ENCODE data around the gene RYR1. TPM values are rescaled to one million over a fixed set of nuclear protein-coding genes. Genes with fewer than 3 reads are reported as not detected.
"Not testable (repeated sequence)": the region's sequence is repeated elsewhere in the genome, so short reads cannot be mapped to it uniquely, and the experiment has no call there.

The RYR1 gene
- total RNA-seq, 1 donor from 2014 or later: 3.8 TPM

GRCh38 chr19:38405276-38405675, 28.2 kb upstream of the RYR1 start:
- peak overlapping the region; percentile 23 for H3K27ac Mint-ChIP-seq
- intact Hi-C loops (cut with micrococcal nuclease): no loop called here
- H3K9me3 Mint-ChIP-seq: no peaks in the 10 kb centered on the region
- H3K36me3 Mint-ChIP-seq (ENCODE audit: low read depth): peaks cover 8% of the 10 kb centered on the region
- H3K27me3 Mint-ChIP-seq (ENCODE audit: insufficient read depth): no peaks in the 10 kb centered on the region
- no peak for DNase-seq (ENCODE audit: low spot score)
- H3K4me1 Mint-ChIP-seq (ENCODE audit: low read depth): peaks cover 21% of the 10 kb centered on the region
- H3K4me3 Mint-ChIP-seq: peak overlapping the region; percentile 64

GRCh38 chr19:38409631-38410133, 23.8 kb upstream of the RYR1 start:
- intact Hi-C loops (cut with micrococcal nuclease): no loop called here
- Mint-ChIP-seq H3K27me3 (ENCODE audit: insufficient read depth) (no peaks in the 10 kb centered on the region), H3K36me3 (ENCODE audit: low read depth) (peaks cover 8% of the 10 kb centered on the region), H3K4me1 (ENCODE audit: low read depth) (peaks cover 7% of the 10 kb centered on the region), H3K4me3 (no peak overlapping the region), H3K9me3 (no peaks in the 10 kb centered on the region), H3K27ac (no peak overlapping the region)
- DNase-seq (ENCODE audit: low spot score): no peak

- H3K27me3 Mint-ChIP-seq (ENCODE audit: insufficient read depth); H3K4me1 Mint-ChIP-seq (ENCODE audit: low read depth); H3K9me3 Mint-ChIP-seq; H3K36me3 Mint-ChIP-seq (ENCODE audit: low read depth); intact Hi-C loops (cut with micrococcal nuclease); H3K27ac Mint-ChIP-seq; H3K4me3 Mint-ChIP-seq; DNase-seq (ENCODE audit: low spot score): not testable (repeated sequence)
Measured at GRCh38 chr19:38410407-38410806, 23.1 kb upstream of the RYR1 start.

GRCh38 chr19:38411041-38411712, 22.3 kb upstream of the RYR1 start:
- DNase-seq (ENCODE audit: low spot score): no peak
- intact Hi-C loops (cut with micrococcal nuclease): no loop called here
- H3K27ac Mint-ChIP-seq: no peak overlapping the region
- no peaks in the 10 kb centered on the region for H3K4me1 Mint-ChIP-seq (ENCODE audit: low read depth)
- no peak overlapping the region for H3K4me3 Mint-ChIP-seq
- no peaks in the 10 kb centered on the region for H3K27me3 Mint-ChIP-seq (ENCODE audit: insufficient read depth)
- no peaks in the 10 kb centered on the region for H3K9me3 Mint-ChIP-seq
- H3K36me3 Mint-ChIP-seq (ENCODE audit: low read depth): peaks cover 4% of the 10 kb centered on the region

- H3K4me3 Mint-ChIP-seq; DNase-seq (ENCODE audit: low spot score); H3K36me3 Mint-ChIP-seq (ENCODE audit: low read depth); H3K27ac Mint-ChIP-seq; H3K4me1 Mint-ChIP-seq (ENCODE audit: low read depth); H3K27me3 Mint-ChIP-seq (ENCODE audit: insufficient read depth); H3K9me3 Mint-ChIP-seq; intact Hi-C loops (cut with micrococcal nuclease): not testable (repeated sequence)
Measured at GRCh38 chr19:38411898-38412297, 21.6 kb upstream of the RYR1 start.

GRCh38 chr19:38412491-38412890, 21.0 kb upstream of the RYR1 start:
- peaks cover 10% of the 10 kb centered on the region for H3K4me1 Mint-ChIP-seq (ENCODE audit: low read depth)
- H3K9me3 Mint-ChIP-seq: no peaks in the 10 kb centered on the region
- H3K4me3 Mint-ChIP-seq: no peak overlapping the region
- no peak overlapping the region for H3K27ac Mint-ChIP-seq
- intact Hi-C loops (cut with micrococcal nuclease): no loop called here
- no peaks in the 10 kb centered on the region for H3K27me3 Mint-ChIP-seq (ENCODE audit: insufficient read depth)
- no peaks in the 10 kb centered on the region for H3K36me3 Mint-ChIP-seq (ENCODE audit: low read depth)
- no peak for DNase-seq (ENCODE audit: low spot score)

- Mint-ChIP-seq H3K4me3 (no peak overlapping the region), H3K27me3 (ENCODE audit: insufficient read depth) (no peaks in the 10 kb centered on the region), H3K9me3 (no peaks in the 10 kb centered on the region), H3K27ac (no peak overlapping the region), H3K36me3 (ENCODE audit: low read depth) (no peaks in the 10 kb centered on the region), H3K4me1 (ENCODE audit: low read depth) (peaks cover 15% of the 10 kb centered on the region)
- DNase-seq (ENCODE audit: low spot score): no peak
- intact Hi-C loops (cut with micrococcal nuclease): no loop called here
Measured at GRCh38 chr19:38412961-38413360, 20.5 kb upstream of the RYR1 start.

GRCh38 chr19:38413416-38413815, 20.1 kb upstream of the RYR1 start:
- Mint-ChIP-seq H3K27ac (no peak overlapping the region), H3K4me3 (no peak overlapping the region), H3K36me3 (ENCODE audit: low read depth) (no peaks in the 10 kb centered on the region), H3K4me1 (ENCODE audit: low read depth) (peaks cover 18% of the 10 kb centered on the region), H3K9me3 (no peaks in the 10 kb centered on the region), H3K27me3 (ENCODE audit: insufficient read depth) (no peaks in the 10 kb centered on the region)
- intact Hi-C loops (cut with micrococcal nuclease): no loop called here
- DNase-seq (ENCODE audit: low spot score): no peak

- intact Hi-C loops (cut with micrococcal nuclease): loop anchor here (1.0 kb wide), 1 partner anchor 14 kb away; the partner anchor contains the start of gene FAM98C
- DNase-seq (ENCODE audit: low spot score): no peak
- Mint-ChIP-seq H3K27ac (peak overlapping the region; percentile 80), H3K9me3 (no peaks in the 10 kb centered on the region), H3K36me3 (ENCODE audit: low read depth) (no peaks in the 10 kb centered on the region), H3K4me3 (peak overlapping the region; percentile 84), H3K4me1 (ENCODE audit: low read depth) (peaks cover 26% of the 10 kb centered on the region), H3K27me3 (ENCODE audit: insufficient read depth) (no peaks in the 10 kb centered on the region)
Measured at GRCh38 chr19:38417146-38417543, 16.3 kb upstream of the RYR1 start.

- Mint-ChIP-seq H3K27ac (peak overlapping the region; percentile 80), H3K27me3 (ENCODE audit: insufficient read depth) (no peaks in the 10 kb centered on the region), H3K36me3 (ENCODE audit: low read depth) (no peaks in the 10 kb centered on the region), H3K9me3 (no peaks in the 10 kb centered on the region), H3K4me3 (peak overlapping the region; percentile 84), H3K4me1 (ENCODE audit: low read depth) (peaks cover 26% of the 10 kb centered on the region)
- intact Hi-C loops (cut with micrococcal nuclease): loop anchor here (1.0 kb wide), 1 partner anchor 15 kb away; the partner anchor contains the start of gene FAM98C
- DNase-seq (ENCODE audit: low spot score): peak; percentile 68
Measured at GRCh38 chr19:38417544-38418506, 15.7 kb upstream of the RYR1 start.

GRCh38 chr19:38420935-38421334, 12.6 kb upstream of the RYR1 start:
- Mint-ChIP-seq H3K9me3 (no peaks in the 10 kb centered on the region), H3K27me3 (ENCODE audit: insufficient read depth) (no peaks in the 10 kb centered on the region), H3K4me3 (no peak overlapping the region), H3K27ac (no peak overlapping the region), H3K4me1 (ENCODE audit: low read depth) (peaks cover 30% of the 10 kb centered on the region), H3K36me3 (ENCODE audit: low read depth) (no peaks in the 10 kb centered on the region)
- no peak for DNase-seq (ENCODE audit: low spot score)
- intact Hi-C loops (cut with micrococcal nuclease): no loop called here

- no peak for DNase-seq (ENCODE audit: low spot score)
- no peak overlapping the region for H3K27ac Mint-ChIP-seq
- no peak overlapping the region for H3K4me3 Mint-ChIP-seq
- no peaks in the 10 kb centered on the region for H3K36me3 Mint-ChIP-seq (ENCODE audit: low read depth)
- no peaks in the 10 kb centered on the region for H3K27me3 Mint-ChIP-seq (ENCODE audit: insufficient read depth)
- H3K4me1 Mint-ChIP-seq (ENCODE audit: low read depth): peaks cover 33% of the 10 kb centered on the region
- intact Hi-C loops (cut with micrococcal nuclease): no loop called here
- no peaks in the 10 kb centered on the region for H3K9me3 Mint-ChIP-seq
Measured at GRCh38 chr19:38421856-38422255, 11.6 kb upstream of the RYR1 start.

GRCh38 chr19:38422438-38422837, 11.1 kb upstream of the RYR1 start:
- no peaks in the 10 kb centered on the region for H3K36me3 Mint-ChIP-seq (ENCODE audit: low read depth)
- intact Hi-C loops (cut with micrococcal nuclease): no loop called here
- no peaks in the 10 kb centered on the region for H3K9me3 Mint-ChIP-seq
- no peaks in the 10 kb centered on the region for H3K27me3 Mint-ChIP-seq (ENCODE audit: insufficient read depth)
- H3K4me3 Mint-ChIP-seq: no peak overlapping the region
- DNase-seq (ENCODE audit: low spot score): no peak
- peaks cover 31% of the 10 kb centered on the region for H3K4me1 Mint-ChIP-seq (ENCODE audit: low read depth)
- H3K27ac Mint-ChIP-seq: no peak overlapping the region
